ENCODE results near the gene HOXD13. TPM values are rescaled to one million over a fixed set of nuclear protein-coding genes. Genes with fewer than 3 reads are reported as not detected.

Gene HOXD13
- total and polyA plus RNA-seq, 7 experiments from 2014 or later: not detected

GRCh38 chr2:176122683-176123410, 30.3 kb downstream of the HOXD13 start, which contains the start of gene HOXD9:
Gene HOXD9, plus strand, starts transcription at chr2:176122719. Its CDS starts 50 bp downstream, at chr2:176122769.
- Histone ChIP-seq H3K27ac (ENCODE audit: low read depth, low read length) (no peak within 1 kb of the TSS), H3K4me3 (ENCODE audit: low read length) (peak within 1 kb of the TSS; percentile 33), H3K27me3 (ENCODE audit: control insufficient read depth in 2 of 2, insufficient read depth in 2 of 2, low read length in 2 of 2) (peaks cover 27 to 81% of the 10 kb centered on the region in 2 donors), H3K9me3 (ENCODE audit: control insufficient read depth in 2 of 3, low read length in 3 of 3) (no peaks in the 10 kb centered on the region), H3K36me3 (ENCODE audit: control insufficient read depth in 2 of 3, insufficient read depth in 3 of 3, low read length in 3 of 3) (no peaks in the 10 kb centered on the region), H3K4me1 (ENCODE audit: control insufficient read depth in 2 of 2, insufficient read depth in 2 of 2, low read length in 2 of 2) (peaks cover 0 to 15% of the 10 kb centered on the region in 2 donors)
- ATAC-seq (peak; percentile 35), DNase-seq (peak in 2 of 9 donors; percentile 39 to 43)
- ChIA-PET POLR2A (interaction anchor here (0.5 kb wide), 1 partner anchor 1009 kb away, joined by 4 read pairs; no protein-coding TSS in a partner anchor), CTCF (no interaction called here)
- H3K36me3 Mint-ChIP-seq: peaks cover 0 to 4% (median 2%) of the 10 kb centered on the region in 5 donors
- H3K9me3 Mint-ChIP-seq: peaks cover 0 to 20% (median 6%) of the 10 kb centered on the region in 11 donors
- H3K27me3 Mint-ChIP-seq: peaks cover 77 to 90% (median 82%) of the 10 kb centered on the region in 5 donors
- intact Hi-C loops (cut with micrococcal nuclease): loop anchor here (1.0 to 10.0 kb wide), 4 partner anchors 8 to 1788 kb away; partner anchors contain the start of gene SP9 (in 1 of the 2)
- H3K4me3 Mint-ChIP-seq: peak within 1 kb of the TSS; percentile 26 to 85 (median 76)
- H3K27ac Mint-ChIP-seq: peak within 1 kb of the TSS in 2 of 9 donors; percentile 38 to 86
- peaks cover 3 to 32% (median 15%) of the 10 kb centered on the region in 7 donors for H3K4me1 Mint-ChIP-seq

GRCh38 chr2:176123411-176124109, 31.0 kb downstream of the HOXD13 start:
- CTCF ChIA-PET: no interaction called here
- H3K27ac Mint-ChIP-seq: peak overlapping the region in 2 of 9 donors; percentile 43 to 86
- intact Hi-C loops (cut with micrococcal nuclease): loop anchor here (1.0 to 10.0 kb wide), 4 partner anchors 8 to 1789 kb away; partner anchors contain the start of gene SP9 (in 1 of the 2)

GRCh38 chr2:176124110-176124946, 31.8 kb downstream of the HOXD13 start:
- CTCF ChIA-PET: no interaction called here
- peaks cover 78 to 90% (median 81%) of the 10 kb centered on the region in 5 donors for H3K27me3 Mint-ChIP-seq
- POLR2A ChIA-PET: no interaction called here
- peaks cover 34 to 83% of the 10 kb centered on the region in 2 donors for H3K27me3 ChIP-seq (ENCODE audit: control insufficient read depth in 2 of 2, insufficient read depth in 2 of 2, low read length in 2 of 2)
- H3K4me3 ChIP-seq (ENCODE audit: low read length): no peak overlapping the region
- peaks cover 0 to 15% of the 10 kb centered on the region in 2 donors for H3K4me1 ChIP-seq (ENCODE audit: control insufficient read depth in 2 of 2, insufficient read depth in 2 of 2, low read length in 2 of 2)
- no peaks in the 10 kb centered on the region for H3K36me3 ChIP-seq (ENCODE audit: control insufficient read depth in 2 of 3, insufficient read depth in 3 of 3, low read length in 3 of 3)
- H3K9me3 ChIP-seq (ENCODE audit: control insufficient read depth in 2 of 3, low read length in 3 of 3): no peaks in the 10 kb centered on the region
- no peaks in the 10 kb centered on the region for H3K36me3 Mint-ChIP-seq
- peaks cover 0 to 15% (median 1%) of the 10 kb centered on the region in 11 donors for H3K9me3 Mint-ChIP-seq
- H3K27ac Mint-ChIP-seq: peak overlapping the region in 3 of 9 donors; percentile 43 to 86 (median 44)
- H3K4me3 Mint-ChIP-seq: peak overlapping the region in 8 of 10 donors; percentile 26 to 75 (median 59)
- H3K4me1 Mint-ChIP-seq: peaks cover 8 to 42% (median 25%) of the 10 kb centered on the region in 7 donors
- ATAC-seq: no peak
- intact Hi-C loops (cut with micrococcal nuclease): loop anchor here (10.0 kb wide), 3 partner anchors 1210 to 1790 kb away; partner anchors contain the start of gene SP9 (in 1 of the 2)
- DNase-seq: no peak
- no peak overlapping the region for H3K27ac ChIP-seq (ENCODE audit: low read depth, low read length)

More at GRCh38 chr2:176123411-176124109, 31.0 kb downstream of the HOXD13 start:
- no peak overlapping the region for H3K27ac ChIP-seq (ENCODE audit: low read depth, low read length)
- no peak for DNase-seq
- no peak for ATAC-seq
- H3K36me3 ChIP-seq (ENCODE audit: control insufficient read depth in 2 of 3, insufficient read depth in 3 of 3, low read length in 3 of 3): no peaks in the 10 kb centered on the region
- peaks cover 0 to 4% (median 0%) of the 10 kb centered on the region in 5 donors for H3K36me3 Mint-ChIP-seq
- no peaks in the 10 kb centered on the region for H3K9me3 ChIP-seq (ENCODE audit: control insufficient read depth in 2 of 3, low read length in 3 of 3)
- peaks cover 8 to 39% (median 21%) of the 10 kb centered on the region in 7 donors for H3K4me1 Mint-ChIP-seq
- H3K4me3 Mint-ChIP-seq: peak overlapping the region; percentile 26 to 75 (median 58)
- peaks cover 77 to 90% (median 82%) of the 10 kb centered on the region in 5 donors for H3K27me3 Mint-ChIP-seq
- H3K4me3 ChIP-seq (ENCODE audit: low read length): no peak overlapping the region
- peaks cover 0 to 19% (median 5%) of the 10 kb centered on the region in 11 donors for H3K9me3 Mint-ChIP-seq
- peaks cover 0 to 15% of the 10 kb centered on the region in 2 donors for H3K4me1 ChIP-seq (ENCODE audit: control insufficient read depth in 2 of 2, insufficient read depth in 2 of 2, low read length in 2 of 2)
- POLR2A ChIA-PET: no interaction called here
- H3K27me3 ChIP-seq (ENCODE audit: control insufficient read depth in 2 of 2, insufficient read depth in 2 of 2, low read length in 2 of 2): peaks cover 34 to 81% of the 10 kb centered on the region in 2 donors

GRCh38 chr2:176124947-176125771, 32.6 kb downstream of the HOXD13 start:
- no peaks in the 10 kb centered on the region for H3K36me3 ChIP-seq (ENCODE audit: control insufficient read depth in 2 of 3, insufficient read depth in 3 of 3, low read length in 3 of 3)
- H3K4me1 Mint-ChIP-seq: peaks cover 8 to 42% (median 26%) of the 10 kb centered on the region in 7 donors
- H3K27ac ChIP-seq (ENCODE audit: low read depth, low read length): no peak overlapping the region
- ATAC-seq (no peak), DNase-seq (peak in 1 of 9 donors; percentile 17)
- peak overlapping the region in 1 of 9 donors; percentile 51 for H3K27ac Mint-ChIP-seq
- peaks cover 0 to 15% of the 10 kb centered on the region in 2 donors for H3K4me1 ChIP-seq (ENCODE audit: control insufficient read depth in 2 of 2, insufficient read depth in 2 of 2, low read length in 2 of 2)
- peaks cover 0 to 14% (median 0%) of the 10 kb centered on the region in 11 donors for H3K9me3 Mint-ChIP-seq
- peaks cover 71 to 82% (median 73%) of the 10 kb centered on the region in 5 donors for H3K27me3 Mint-ChIP-seq
- H3K9me3 ChIP-seq (ENCODE audit: control insufficient read depth in 2 of 3, low read length in 3 of 3): no peaks in the 10 kb centered on the region
- H3K4me3 Mint-ChIP-seq: peak overlapping the region in 1 of 10 donors; percentile 26
- no peaks in the 10 kb centered on the region for H3K36me3 Mint-ChIP-seq
- no peak overlapping the region for H3K4me3 ChIP-seq (ENCODE audit: low read length)
- intact Hi-C loops (cut with micrococcal nuclease): loop anchor here (5.0 to 10.0 kb wide), 5 partner anchors 123 to 1790 kb away; partner anchors contain the start of genes LNPK (in 1 of the 2) and SP9 (in 1 of the 2)
- ChIA-PET CTCF (interaction anchor here (0.7 to 5.6 kb wide), 3 partner anchors 8 to 534 kb away, joined by 3 to 65 read pairs (median 5); no protein-coding TSS in a partner anchor), POLR2A (no interaction called here)
- peaks cover 34 to 78% of the 10 kb centered on the region in 2 donors for H3K27me3 ChIP-seq (ENCODE audit: control insufficient read depth in 2 of 2, insufficient read depth in 2 of 2, low read length in 2 of 2)

GRCh38 chr2:176125772-176126054, 33.2 kb downstream of the HOXD13 start:
- no peak overlapping the region for H3K4me3 Mint-ChIP-seq
- H3K4me1 Mint-ChIP-seq: peaks cover 9 to 43% (median 28%) of the 10 kb centered on the region in 7 donors
- peaks cover 3 to 19% of the 10 kb centered on the region in 2 donors for H3K4me1 ChIP-seq (ENCODE audit: control insufficient read depth in 2 of 2, insufficient read depth in 2 of 2, low read length in 2 of 2)
- no peaks in the 10 kb centered on the region for H3K36me3 Mint-ChIP-seq
- H3K27me3 ChIP-seq (ENCODE audit: control insufficient read depth in 2 of 2, insufficient read depth in 2 of 2, low read length in 2 of 2): peaks cover 34 to 74% of the 10 kb centered on the region in 2 donors
- ATAC-seq (no peak), DNase-seq (no peak)
- no peak overlapping the region for H3K4me3 ChIP-seq (ENCODE audit: low read length)
- no peak overlapping the region for H3K27ac ChIP-seq (ENCODE audit: low read depth, low read length)
- H3K27me3 Mint-ChIP-seq: peaks cover 67 to 79% (median 69%) of the 10 kb centered on the region in 5 donors
- peaks cover 0 to 9% (median 0%) of the 10 kb centered on the region in 11 donors for H3K9me3 Mint-ChIP-seq
- POLR2A ChIA-PET: no interaction called here
- H3K27ac Mint-ChIP-seq: peak overlapping the region in 1 of 9 donors; percentile 7
- intact Hi-C loops (cut with micrococcal nuclease): loop anchor here (2.0 to 10.0 kb wide), 7 partner anchors 123 to 1791 kb away; partner anchors contain the start of genes LNPK (in 1 of the 2) and SP9 (in 1 of the 2)
- H3K9me3 ChIP-seq (ENCODE audit: control insufficient read depth in 2 of 3, low read length in 3 of 3): no peaks in the 10 kb centered on the region
- CTCF ChIA-PET: interaction anchor here (0.7 to 5.6 kb wide), 4 partner anchors 8 to 534 kb away, joined by 3 to 65 read pairs (median 10); no protein-coding TSS in a partner anchor
- H3K36me3 ChIP-seq (ENCODE audit: control insufficient read depth in 2 of 3, insufficient read depth in 3 of 3, low read length in 3 of 3): no peaks in the 10 kb centered on the region
